Measurements from ENCODE around the gene AQP10. TPM values are rescaled to one million over a fixed set of nuclear protein-coding genes. Genes with fewer than 3 reads are reported as not detected.

The AQP10 gene
- total and polyA plus RNA-seq, 3 experiments from 2014 or later: not detected

- H3K27me3 Mint-ChIP-seq: peaks cover 0 to 3% of the 10 kb centered on the region in 2 donors
- H3K36me3 Mint-ChIP-seq: peaks cover 19 to 68% (median 29%) of the 10 kb centered on the region in 3 donors
- no peak for DNase-seq
- peaks cover 51% of the 10 kb centered on the region for H3K36me3 ChIP-seq (ENCODE audit: insufficient read depth, low read length)
- ChIA-PET CTCF (interaction anchor here (1.5 to 26.4 kb wide), 2 partner anchors 18 to 56 kb away, joined by 3 to 591 read pairs; partner anchors contain the start of genes AQP10 and ATP8B2), POLR2A (interaction anchor here (0.9 kb wide), 1 partner anchor 12 kb away, joined by 9 read pairs; no protein-coding TSS in a partner anchor)
- no peaks in the 10 kb centered on the region for H3K9me3 ChIP-seq (ENCODE audit: low read length)
- peak overlapping the region in 5 of 8 donors; percentile 5 to 93 (median 39) for H3K27ac Mint-ChIP-seq
- H3K4me3 Mint-ChIP-seq: peak overlapping the region in 3 of 7 donors; percentile 13 to 78 (median 23)
- H3K4me1 ChIP-seq (ENCODE audit: insufficient read depth, low read length): peaks cover 62% of the 10 kb centered on the region
- H3K27me3 ChIP-seq (ENCODE audit: insufficient read depth, low read length, poor library complexity, severe bottlenecking): no peaks in the 10 kb centered on the region
- H3K9me3 Mint-ChIP-seq: no peaks in the 10 kb centered on the region
- no peak overlapping the region for H3K27ac ChIP-seq (ENCODE audit: low read depth, low read length)
- peaks cover 61 to 87% (median 75%) of the 10 kb centered on the region in 3 donors for H3K4me1 Mint-ChIP-seq
- H3K4me3 ChIP-seq (ENCODE audit: low read length): no peak overlapping the region
Measured at GRCh38 chr1:154347961-154348360, 27.1 kb downstream of the AQP10 start.

- no peak for DNase-seq
- H3K4me1 Mint-ChIP-seq: peaks cover 61 to 87% (median 75%) of the 10 kb centered on the region in 3 donors
- H3K27ac Mint-ChIP-seq: peak overlapping the region in 1 of 8 donors; percentile 93
- no peaks in the 10 kb centered on the region for H3K9me3 Mint-ChIP-seq
- CTCF ChIA-PET: interaction anchor here (26.4 kb wide), 1 partner anchor 19 kb away, joined by 591 read pairs; the partner anchor contains the start of genes AQP10 and ATP8B2
- peaks cover 61% of the 10 kb centered on the region for H3K4me1 ChIP-seq (ENCODE audit: insufficient read depth, low read length)
- no peak overlapping the region for H3K4me3 ChIP-seq (ENCODE audit: low read length)
- POLR2A ChIA-PET: no interaction called here
- no peak overlapping the region for H3K27ac ChIP-seq (ENCODE audit: low read depth, low read length)
- peaks cover 16 to 62% (median 24%) of the 10 kb centered on the region in 3 donors for H3K36me3 Mint-ChIP-seq
- H3K27me3 ChIP-seq (ENCODE audit: insufficient read depth, low read length, poor library complexity, severe bottlenecking): no peaks in the 10 kb centered on the region
- peak overlapping the region in 1 of 7 donors; percentile 78 for H3K4me3 Mint-ChIP-seq
- H3K9me3 ChIP-seq (ENCODE audit: low read length): no peaks in the 10 kb centered on the region
- H3K36me3 ChIP-seq (ENCODE audit: insufficient read depth, low read length): peaks cover 51% of the 10 kb centered on the region
- H3K27me3 Mint-ChIP-seq: peaks cover 0 to 3% of the 10 kb centered on the region in 2 donors
Measured at GRCh38 chr1:154348429-154349076, 27.7 kb downstream of the AQP10 start.

GRCh38 chr1:154349121-154349520, 28.2 kb downstream of the AQP10 start:
- Mint-ChIP-seq H3K36me3 (peaks cover 16 to 56% (median 21%) of the 10 kb centered on the region in 3 donors), H3K4me1 (peaks cover 61 to 87% (median 75%) of the 10 kb centered on the region in 3 donors)

GRCh38 chr1:154350383-154350782, 29.5 kb downstream of the AQP10 start:
- H3K4me1 Mint-ChIP-seq: peaks cover 53 to 80% (median 64%) of the 10 kb centered on the region in 3 donors

More at GRCh38 chr1:154349121-154349520, 28.2 kb downstream of the AQP10 start:
- Mint-ChIP-seq H3K27ac (peak overlapping the region in 4 of 8 donors; percentile 3 to 48 (median 26)), H3K4me3 (peak overlapping the region in 1 of 7 donors; percentile 2), H3K27me3 (peaks cover 0 to 3% of the 10 kb centered on the region in 2 donors), H3K9me3 (no peaks in the 10 kb centered on the region)
- DNase-seq: no peak
- no peak overlapping the region for H3K27ac ChIP-seq (ENCODE audit: low read depth, low read length)
- H3K4me1 ChIP-seq (ENCODE audit: insufficient read depth, low read length): peaks cover 60% of the 10 kb centered on the region
- H3K4me3 ChIP-seq (ENCODE audit: low read length): no peak overlapping the region
- ChIA-PET POLR2A (no interaction called here), CTCF (interaction anchor here (1.1 to 26.4 kb wide), 2 partner anchors 20 to 145 kb away, joined by 3 to 591 read pairs; partner anchors contain the start of genes AQP10 and ATP8B2)
- H3K36me3 ChIP-seq (ENCODE audit: insufficient read depth, low read length): peaks cover 45% of the 10 kb centered on the region
- no peaks in the 10 kb centered on the region for H3K9me3 ChIP-seq (ENCODE audit: low read length)
- no peaks in the 10 kb centered on the region for H3K27me3 ChIP-seq (ENCODE audit: insufficient read depth, low read length, poor library complexity, severe bottlenecking)

GRCh38 chr1:154351363-154352068, 30.6 kb downstream of the AQP10 start:
- peaks cover 36% of the 10 kb centered on the region for H3K4me1 ChIP-seq (ENCODE audit: insufficient read depth, low read length)
- Mint-ChIP-seq H3K36me3 (peaks cover 4 to 32% (median 10%) of the 10 kb centered on the region in 3 donors), H3K27ac (peak overlapping the region in 5 of 8 donors; percentile 28 to 90 (median 64))

More at GRCh38 chr1:154350383-154350782, 29.5 kb downstream of the AQP10 start:
- Mint-ChIP-seq H3K27me3 (peaks cover 0 to 3% of the 10 kb centered on the region in 2 donors), H3K9me3 (no peaks in the 10 kb centered on the region), H3K27ac (peak overlapping the region in 2 of 8 donors; percentile 13 to 78), H3K36me3 (peaks cover 8 to 44% (median 14%) of the 10 kb centered on the region in 3 donors), H3K4me3 (no peak overlapping the region)
- CTCF ChIA-PET: interaction anchor here (1.1 to 26.4 kb wide), 2 partner anchors 21 to 146 kb away, joined by 3 to 591 read pairs; partner anchors contain the start of genes AQP10 and ATP8B2
- POLR2A ChIA-PET: no interaction called here
- peaks cover 48% of the 10 kb centered on the region for H3K4me1 ChIP-seq (ENCODE audit: insufficient read depth, low read length)
- H3K9me3 ChIP-seq (ENCODE audit: low read length): no peaks in the 10 kb centered on the region
- peaks cover 34% of the 10 kb centered on the region for H3K36me3 ChIP-seq (ENCODE audit: insufficient read depth, low read length)
- no peaks in the 10 kb centered on the region for H3K27me3 ChIP-seq (ENCODE audit: insufficient read depth, low read length, poor library complexity, severe bottlenecking)
- no peak for DNase-seq
- H3K27ac ChIP-seq (ENCODE audit: low read depth, low read length): no peak overlapping the region
- H3K4me3 ChIP-seq (ENCODE audit: low read length): no peak overlapping the region

GRCh38 chr1:154352245-154352580, 31.3 kb downstream of the AQP10 start:
- no peaks in the 10 kb centered on the region for H3K9me3 Mint-ChIP-seq
- no peak for DNase-seq
- no peaks in the 10 kb centered on the region for H3K9me3 ChIP-seq (ENCODE audit: low read length)
- ChIA-PET CTCF (interaction anchor here (1.1 to 26.4 kb wide), 5 partner anchors 9 to 153 kb away, joined by 3 to 591 read pairs (median 7); partner anchors contain the start of genes AQP10 and ATP8B2), POLR2A (interaction anchor here (0.9 to 1.4 kb wide), 2 partner anchors 9 to 18 kb away, joined by 3 to 9 read pairs; no protein-coding TSS in a partner anchor)
- peak overlapping the region; percentile 76 for H3K4me3 ChIP-seq (ENCODE audit: low read length)
- H3K36me3 ChIP-seq (ENCODE audit: insufficient read depth, low read length): peaks cover 18% of the 10 kb centered on the region
- peak overlapping the region; percentile 45 for H3K27ac ChIP-seq (ENCODE audit: low read depth, low read length)
- peak overlapping the region; percentile 63 to 94 (median 88) for H3K4me3 Mint-ChIP-seq
- H3K4me1 ChIP-seq (ENCODE audit: insufficient read depth, low read length): peaks cover 32% of the 10 kb centered on the region
- no peaks in the 10 kb centered on the region for H3K27me3 Mint-ChIP-seq
- H3K27me3 ChIP-seq (ENCODE audit: insufficient read depth, low read length, poor library complexity, severe bottlenecking): no peaks in the 10 kb centered on the region
- H3K36me3 Mint-ChIP-seq: peaks cover 2 to 28% (median 7%) of the 10 kb centered on the region in 3 donors
- H3K4me1 Mint-ChIP-seq: peaks cover 39 to 64% (median 52%) of the 10 kb centered on the region in 3 donors
- peak overlapping the region in 7 of 8 donors; percentile 9 to 93 (median 83) for H3K27ac Mint-ChIP-seq

More at GRCh38 chr1:154351363-154352068, 30.6 kb downstream of the AQP10 start:
- no peaks in the 10 kb centered on the region for H3K27me3 ChIP-seq (ENCODE audit: insufficient read depth, low read length, poor library complexity, severe bottlenecking)
- POLR2A ChIA-PET: interaction anchor here (0.7 to 0.9 kb wide), 2 partner anchors 9 to 16 kb away, joined by 3 to 5 read pairs; no protein-coding TSS in a partner anchor
- DNase-seq: no peak
- H3K9me3 ChIP-seq (ENCODE audit: low read length): no peaks in the 10 kb centered on the region
- CTCF ChIA-PET: interaction anchor here (1.0 to 26.4 kb wide), 4 partner anchors 8 to 152 kb away, joined by 4 to 591 read pairs (median 8); partner anchors contain the start of genes AQP10 and ATP8B2
- peaks cover 43 to 69% (median 56%) of the 10 kb centered on the region in 3 donors for H3K4me1 Mint-ChIP-seq
- peaks cover 23% of the 10 kb centered on the region for H3K36me3 ChIP-seq (ENCODE audit: insufficient read depth, low read length)
- no peak overlapping the region for H3K27ac ChIP-seq (ENCODE audit: low read depth, low read length)
- no peaks in the 10 kb centered on the region for H3K9me3 Mint-ChIP-seq
- peak overlapping the region; percentile 12 to 63 (median 39) for H3K4me3 Mint-ChIP-seq
- H3K4me3 ChIP-seq (ENCODE audit: low read length): no peak overlapping the region
- no peaks in the 10 kb centered on the region for H3K27me3 Mint-ChIP-seq

GRCh38 chr1:154352581-154353459, 31.9 kb downstream of the AQP10 start:
- peak overlapping the region; percentile 63 to 94 (median 88) for H3K4me3 Mint-ChIP-seq
- no peaks in the 10 kb centered on the region for H3K9me3 ChIP-seq (ENCODE audit: low read length)
- CTCF ChIA-PET: interaction anchor here (1.1 to 26.4 kb wide), 9 partner anchors 10 to 153 kb away, joined by 3 to 591 read pairs (median 4); partner anchors contain the start of genes AQP10, ATP8B2 and IL6R
- H3K4me1 ChIP-seq (ENCODE audit: insufficient read depth, low read length): peaks cover 30% of the 10 kb centered on the region
- POLR2A ChIA-PET: interaction anchor here (0.9 to 1.4 kb wide), 2 partner anchors 9 to 18 kb away, joined by 3 to 9 read pairs; no protein-coding TSS in a partner anchor
- H3K9me3 Mint-ChIP-seq: no peaks in the 10 kb centered on the region
- peaks cover 0 to 24% (median 5%) of the 10 kb centered on the region in 3 donors for H3K36me3 Mint-ChIP-seq
- peak overlapping the region; percentile 9 to 93 (median 83) for H3K27ac Mint-ChIP-seq
- DNase-seq: peak in 2 of 5 donors; percentile 45 to 55
- peaks cover 36 to 60% (median 46%) of the 10 kb centered on the region in 3 donors for H3K4me1 Mint-ChIP-seq
- no peaks in the 10 kb centered on the region for H3K27me3 ChIP-seq (ENCODE audit: insufficient read depth, low read length, poor library complexity, severe bottlenecking)
- peak overlapping the region; percentile 76 for H3K4me3 ChIP-seq (ENCODE audit: low read length)
- peak overlapping the region; percentile 45 for H3K27ac ChIP-seq (ENCODE audit: low read depth, low read length)
- peaks cover 15% of the 10 kb centered on the region for H3K36me3 ChIP-seq (ENCODE audit: insufficient read depth, low read length)
- no peaks in the 10 kb centered on the region for H3K27me3 Mint-ChIP-seq

All from CD8-positive, alpha-beta memory T cell (primary cell).